Fibroblast of lung (primary cell): Measurements from ENCODE around the gene BNIP3. TPM values are rescaled to one million over a fixed set of nuclear protein-coding genes. Genes with fewer than 3 reads are reported as not detected.

Experiments
- DNase-seq, 2 donors: peaks; one replicate each; pipeline versions ENCODE4 v3.0.0 to v3.0.0-alpha.2; 2010; ENCODE audit warnings: low read depth in 2 of 2
- H2AFZ ChIP-seq: 2 replicates; pipeline ENCODE4 v1.5.1; 2012; ENCODE audit warnings: low read length, control low read depth, inconsistent platforms
- H3K27ac ChIP-seq: 2 replicates; pipeline ENCODE4 v1.5.1; 2011; ENCODE audit warnings: low read length, control low read depth; ENCODE audit not compliant: insufficient read depth
- H3K27me3 ChIP-seq: 2 replicates; pipeline ENCODE4 v1.5.1; 2011; ENCODE audit warnings: mild to moderate bottlenecking, low read length; ENCODE audit not compliant: control insufficient read depth, insufficient read depth
- H3K36me3 ChIP-seq: 2 replicates; pipeline ENCODE4 v1.5.1; 2011; ENCODE audit warnings: low read length; ENCODE audit not compliant: control insufficient read depth, insufficient read depth
- H3K4me1 ChIP-seq: 2 replicates; pipeline ENCODE4 v1.5.1; 2011; ENCODE audit warnings: low read length; ENCODE audit not compliant: control insufficient read depth, insufficient read depth; ENCODE audit errors: extremely low read depth
- H3K4me2 ChIP-seq: 2 replicates; pipeline ENCODE4 v1.5.1; 2011; ENCODE audit warnings: low read length, control low read depth; ENCODE audit not compliant: insufficient read depth; ENCODE audit errors: extremely low read depth
- H3K4me3 ChIP-seq, 4 experiments: fragments of 200-600 bp in 1 of 4; sonication (generic) in 1 of 4; replicated peaks in 1 of 4; 2 replicates each; pipeline ENCODE4 v1.5.1; 2011 to 2016; ENCODE audit warnings: low read length in 4 of 4, low read depth in 3 of 4, mild to moderate bottlenecking in 3 of 4, control low read depth in 2 of 4, inconsistent platforms in 1 of 4, mixed read lengths in 1 of 4; ENCODE audit not compliant: insufficient read depth in 1 of 4; ENCODE audit errors: control extremely low read depth in 1 of 4
- H3K79me2 ChIP-seq: 2 replicates; pipeline ENCODE4 v1.5.1; 2012; ENCODE audit warnings: mild to moderate bottlenecking, low read length, inconsistent platforms; ENCODE audit not compliant: control insufficient read depth, insufficient read depth
- H3K9ac ChIP-seq: 2 replicates; pipeline ENCODE4 v1.5.1; 2011; ENCODE audit warnings: mild to moderate bottlenecking, low read length, control low read depth; ENCODE audit not compliant: insufficient read depth
- H3K9me3 ChIP-seq: 2 replicates; pipeline ENCODE4 v1.5.1; 2012; ENCODE audit warnings: low read depth, low read length; ENCODE audit not compliant: control insufficient read depth, insufficient read depth
- H4K20me1 ChIP-seq: 2 replicates; pipeline ENCODE4 v1.5.1; 2011; ENCODE audit warnings: low read length; ENCODE audit not compliant: control insufficient read depth, insufficient read depth; ENCODE audit errors: extremely low read depth
- CTCF ChIP-seq, 2 donors: IDR thresholded peaks in 1 of 2; conservative IDR thresholded peaks in 1 of 2; 1 replicate in 1 of 2; 2 replicates in 1 of 2; pipeline ENCODE4 v1.5.1; 2011 to 2012; ENCODE audit warnings: low read length in 2 of 2, control low read depth in 1 of 2, inconsistent platforms in 1 of 2, low read depth in 1 of 2, mild to moderate bottlenecking in 1 of 2
- EZH2 ChIP-seq: IDR thresholded peaks from 2 replicates; pipeline ENCODE4 v1.5.1; 2012; ENCODE audit warnings: low read length, control low read depth, mild to moderate bottlenecking; ENCODE audit errors: missing control alignments
- polyA plus RNA-seq, 2 donors: library from polyadenylated mRNA; depleted of rRNA in 1 of 2; stranded (reverse) in 1 of 2; unstranded in 1 of 2; fragments of >200 nt; gene quantifications; 2 replicates each; pipeline ENCODE4 v1.2.1, GENCODE V29; 2011 to 2012; ENCODE audit warnings: missing spikeins in 1 of 2
- total RNA-seq: library from RNA; depleted of rRNA; stranded (reverse); fragments of >200 nt; gene quantifications from 2 replicates; pipeline ENCODE4 v1.2.1, GENCODE V29; 2014

The BNIP3 gene
- total and polyA plus RNA-seq, 2 donors (not counting 1 experiment from before 2014, with no cell fraction given) = 62.4 to 104 TPM

DNA sequence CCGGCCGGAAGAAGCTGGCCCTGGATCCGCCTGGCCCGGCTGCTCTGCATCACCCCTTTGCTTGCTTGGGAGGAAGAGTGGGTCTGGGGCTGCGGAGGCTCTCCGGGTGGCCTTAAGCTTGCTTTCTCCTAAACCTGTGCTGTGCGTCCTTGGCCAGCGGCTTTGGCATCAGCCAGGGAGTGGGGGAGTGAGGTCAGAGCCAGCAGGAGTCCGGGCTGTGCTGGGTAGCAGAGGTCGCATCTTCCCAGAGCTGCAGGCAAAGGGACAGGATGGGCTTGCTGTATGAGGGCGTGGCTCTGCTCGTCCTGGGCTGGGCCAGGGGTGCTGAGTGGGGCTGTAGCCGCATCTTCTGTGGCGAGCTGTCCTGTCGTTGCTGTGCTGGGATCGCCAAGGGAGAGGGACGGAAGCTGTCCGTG is 21.1 kb downstream of the BNIP3 start:
- DNase-seq = no peak
- no peaks in the 10 kb centered on the region for H3K79me2 ChIP-seq
- no peaks in the 10 kb centered on the region for H3K4me1 ChIP-seq
- no peak overlapping the region for H2AFZ ChIP-seq
- H4K20me1 ChIP-seq = no peaks in the 10 kb centered on the region
- peaks cover 5% of the 10 kb centered on the region for H3K36me3 ChIP-seq
- H3K9me3 ChIP-seq = no peaks in the 10 kb centered on the region
- no peak for TF ChIP-seq EZH2
- no peak for TF ChIP-seq CTCF (conservative IDR thresholded peaks at IDR 0.05 in 1 of 2, IDR thresholded peaks at IDR 0.05 in 1 of 2; ENCODE audit: low read depth in 1 of 2, low read length in 2 of 2)
- no peaks in the 10 kb centered on the region for H3K27me3 ChIP-seq
- H3K27ac ChIP-seq = no peak overlapping the region
- no peak overlapping the region for H3K4me3 ChIP-seq
- no peak overlapping the region for H3K9ac ChIP-seq
- H3K4me2 ChIP-seq = no peak overlapping the region

GRCh38 chr10:131959841-131960240 is 21.9 kb downstream of the BNIP3 start:
- Histone ChIP-seq H3K27ac (no peak overlapping the region), H3K9me3 (no peaks in the 10 kb centered on the region), H4K20me1 (no peaks in the 10 kb centered on the region), H3K4me2 (no peak overlapping the region), H3K9ac (no peak overlapping the region), H3K36me3 (peaks cover 5% of the 10 kb centered on the region), H3K4me3 (no peak overlapping the region), H3K4me1 (no peaks in the 10 kb centered on the region), H3K79me2 (no peaks in the 10 kb centered on the region), H2AFZ (no peak overlapping the region), H3K27me3 (no peaks in the 10 kb centered on the region)
- TF ChIP-seq EZH2 (no peak), CTCF (conservative IDR thresholded peaks at IDR 0.05 in 1 of 2, IDR thresholded peaks at IDR 0.05 in 1 of 2; ENCODE audit: low read depth in 1 of 2, low read length in 2 of 2) (no peak)
- no peak for DNase-seq

- no peaks in the 10 kb centered on the region for H3K27me3 ChIP-seq
- no peak overlapping the region for H3K27ac ChIP-seq
- H3K4me1 ChIP-seq = no peaks in the 10 kb centered on the region
- no peak overlapping the region for H3K4me3 ChIP-seq
- H3K9ac ChIP-seq = no peak overlapping the region
- H4K20me1 ChIP-seq = no peaks in the 10 kb centered on the region
- TF ChIP-seq EZH2 (no peak), CTCF (conservative IDR thresholded peaks at IDR 0.05 in 1 of 2, IDR thresholded peaks at IDR 0.05 in 1 of 2; ENCODE audit: low read depth in 1 of 2, low read length in 2 of 2) (no peak)
- no peak overlapping the region for H3K4me2 ChIP-seq
- peaks cover 3% of the 10 kb centered on the region for H3K36me3 ChIP-seq
- no peak for DNase-seq
- no peak overlapping the region for H2AFZ ChIP-seq
- no peaks in the 10 kb centered on the region for H3K79me2 ChIP-seq
- H3K9me3 ChIP-seq = no peaks in the 10 kb centered on the region
Measured at GRCh38 chr10:131955591-131956340, 26.0 kb downstream of the BNIP3 start.
